ENCODE data around the gene CSRNP2.
A peak's percentile ranks its signal among the peaks of the same experiment; 100 is the strongest.

Gene CSRNP2

GRCh38 chr12:51076236-51076930 is 7.0 kb downstream of the CSRNP2 start:
- DNase-seq: no peak

DNA sequence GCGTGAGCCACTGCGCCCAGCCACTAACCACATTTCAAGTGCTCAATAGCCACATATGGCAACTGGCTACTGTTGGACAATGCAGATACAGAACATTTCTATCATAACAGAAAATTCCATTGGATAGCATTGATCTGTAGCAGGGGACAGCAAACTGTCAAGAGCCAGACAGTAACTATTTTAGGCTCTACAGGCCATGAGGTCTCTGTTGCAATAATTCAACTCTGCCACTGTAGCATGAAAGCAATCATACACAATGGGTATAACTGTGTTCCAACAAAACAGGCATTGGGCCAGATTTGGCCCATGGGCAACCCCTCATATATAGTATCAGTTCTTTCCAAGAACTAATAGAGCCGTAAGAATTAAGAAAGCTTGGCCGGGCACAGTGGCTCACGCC is 8.0 kb downstream of the CSRNP2 start:
- no peak for DNase-seq

GRCh38 chr12:51071663-51072062 is 11.7 kb downstream of the CSRNP2 start:
- no peak for DNase-seq

- DNase-seq: no peak
Measured at GRCh38 chr12:51070004-51070403, 13.4 kb downstream of the CSRNP2 start.

DNA sequence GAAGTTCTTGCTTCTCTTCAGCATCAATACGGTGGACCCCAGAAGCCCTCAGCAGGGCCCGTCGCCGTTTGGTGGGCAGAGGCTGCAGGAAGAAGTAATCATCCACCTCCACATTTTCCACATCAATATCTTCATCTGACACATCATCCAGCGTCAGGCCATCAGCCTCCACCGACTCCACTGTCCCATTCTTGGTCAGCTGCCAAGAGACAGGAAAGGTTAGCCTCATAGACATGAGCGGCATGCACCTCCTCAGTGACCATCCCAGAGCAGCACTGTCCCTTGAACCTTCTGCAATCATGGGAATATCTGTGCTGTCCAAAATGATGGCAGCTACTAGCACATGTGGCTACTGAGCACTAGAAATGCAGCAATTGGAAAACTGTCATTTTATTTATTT is 15.6 kb downstream of the CSRNP2 start:
- no peak for DNase-seq

GRCh38 chr12:51067229-51067628 is 16.2 kb downstream of the CSRNP2 start:
- DNase-seq: no peak

DNA sequence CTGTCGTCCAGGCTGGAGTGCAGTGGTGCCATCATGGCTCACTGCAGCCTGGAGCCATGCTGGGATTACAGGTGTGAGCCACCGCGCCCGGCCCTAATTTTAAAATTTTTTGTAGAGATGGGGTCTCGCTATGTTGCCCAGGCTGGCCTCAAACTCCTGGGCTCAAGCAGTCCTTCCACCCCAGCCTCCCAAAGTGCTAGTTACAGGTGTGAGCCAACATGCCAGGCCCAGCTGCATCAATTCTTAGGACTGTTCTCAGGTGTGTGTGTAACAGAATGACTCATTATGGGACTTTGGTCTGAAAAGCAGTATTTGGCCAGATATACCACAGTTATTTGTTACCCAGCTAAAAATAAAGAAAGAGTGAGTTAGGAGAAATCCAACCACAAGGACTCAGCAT is 17.9 kb downstream of the CSRNP2 start:
- DNase-seq: no peak

GRCh38 chr12:51062631-51063397 is 20.6 kb downstream of the CSRNP2 start:
- DNase-seq: no peak

GRCh38 chr12:51059086-51059485 is 24.3 kb downstream of the CSRNP2 start:
- no peak for DNase-seq

DNA sequence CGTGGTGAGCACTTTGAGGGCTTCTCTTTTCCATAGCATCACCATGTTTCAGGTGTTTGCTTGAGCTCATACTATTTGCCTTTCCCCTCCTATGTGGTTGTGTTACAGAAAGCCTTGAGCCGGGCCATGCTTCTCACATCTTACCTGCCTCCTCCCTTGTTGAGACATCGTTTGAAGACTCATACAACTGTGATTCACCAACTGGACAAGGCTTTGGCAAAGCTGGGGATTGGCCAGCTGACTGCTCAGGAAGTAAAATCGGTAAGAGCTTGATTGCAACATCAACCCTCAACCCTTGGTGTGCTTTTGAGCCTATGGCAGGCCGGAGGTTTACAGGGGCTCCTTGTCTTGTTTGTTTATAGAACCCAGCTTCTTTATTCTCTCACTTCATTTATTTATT is 27.2 kb downstream of the CSRNP2 start:
- no peak for DNase-seq

GRCh38 chr12:51055060-51055459 is 28.3 kb downstream of the CSRNP2 start:
- no peak for DNase-seq

- DNase-seq: no peak
Measured at GRCh38 chr12:51051787-51052186, 31.6 kb downstream of the CSRNP2 start.

DNA sequence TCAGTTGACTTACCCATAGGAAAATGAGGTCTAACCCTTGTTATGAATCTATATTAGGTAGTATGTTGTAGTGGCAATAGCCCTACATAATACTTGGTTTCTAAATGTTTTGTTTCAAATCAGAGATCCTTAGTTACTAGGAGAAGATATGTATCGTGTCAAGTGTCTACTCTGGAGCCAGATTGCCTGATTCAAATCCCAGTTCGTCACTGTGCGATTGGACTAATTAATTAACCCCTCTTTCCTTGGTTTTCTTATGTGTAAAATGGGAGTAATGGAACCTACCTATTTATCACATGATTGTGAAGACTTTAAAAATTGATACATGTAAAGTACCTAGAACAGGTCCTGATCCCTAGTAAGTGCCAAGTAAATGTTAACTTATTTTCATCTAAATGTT is 33.9 kb downstream of the CSRNP2 start:
- DNase-seq: no peak

GRCh38 chr12:51048661-51049251 is 34.6 kb downstream of the CSRNP2 start:
- DNase-seq: no peak

- DNase-seq: peak; percentile 94
Measured at GRCh38 chr12:51047655-51048540, 35.5 kb downstream of the CSRNP2 start, which contains the start of gene LETMD1. LETMD1 (plus strand) TSS chr12:51048327; CDS start chr12:51048357, 30 bp downstream.

DNA sequence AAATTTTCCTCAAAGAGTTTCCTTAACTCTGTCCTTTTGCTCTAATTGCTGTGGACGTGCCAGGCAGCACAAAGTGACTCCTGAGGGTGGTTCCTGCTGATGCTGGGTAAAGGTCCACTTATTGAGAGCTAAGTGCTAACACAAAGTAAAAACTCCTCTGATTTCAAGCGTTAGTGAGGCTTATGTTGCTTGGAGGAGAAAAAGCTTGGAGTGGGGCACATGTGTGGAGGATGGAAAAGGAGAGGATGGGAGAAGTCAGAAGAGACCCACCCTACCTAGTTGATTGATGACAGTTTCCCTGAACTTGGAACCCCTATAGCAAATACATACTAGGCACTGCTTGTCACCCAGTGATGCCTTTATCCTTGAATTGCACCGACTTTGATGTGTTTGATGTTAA is 47.1 kb downstream of the CSRNP2 start:
- DNase-seq: no peak

DNA sequence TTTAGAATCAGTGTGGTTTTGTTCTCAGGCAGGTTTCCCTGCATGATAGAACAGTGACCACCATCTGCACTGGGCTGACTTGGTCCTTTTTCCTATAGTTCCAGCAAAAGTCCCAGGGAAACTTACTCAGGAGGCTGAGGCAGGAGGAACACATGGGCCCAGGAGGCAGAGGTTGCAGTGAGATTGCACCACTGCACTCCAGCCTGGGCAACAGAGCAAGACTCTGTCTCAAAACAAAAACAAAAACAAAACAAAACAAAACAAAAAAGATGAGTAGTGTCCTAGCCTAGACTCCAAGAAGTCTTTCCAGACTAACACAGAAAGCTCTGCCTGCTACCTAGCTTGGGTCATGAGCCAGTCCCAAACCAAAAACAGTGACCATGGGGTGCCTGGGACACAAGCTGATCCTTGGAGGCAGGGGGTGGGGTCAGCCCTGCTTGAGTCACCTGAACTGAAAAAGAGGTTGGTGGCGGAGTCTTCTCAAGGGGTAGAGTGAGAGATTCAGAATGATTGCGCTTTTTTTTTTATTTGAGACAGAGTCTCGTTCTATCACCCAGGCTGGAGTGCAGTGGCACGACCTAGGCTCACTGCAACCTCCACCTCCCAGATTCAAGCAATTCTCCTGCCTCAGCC is 49.8 kb downstream of the CSRNP2 start:
- DNase-seq: no peak

DNA sequence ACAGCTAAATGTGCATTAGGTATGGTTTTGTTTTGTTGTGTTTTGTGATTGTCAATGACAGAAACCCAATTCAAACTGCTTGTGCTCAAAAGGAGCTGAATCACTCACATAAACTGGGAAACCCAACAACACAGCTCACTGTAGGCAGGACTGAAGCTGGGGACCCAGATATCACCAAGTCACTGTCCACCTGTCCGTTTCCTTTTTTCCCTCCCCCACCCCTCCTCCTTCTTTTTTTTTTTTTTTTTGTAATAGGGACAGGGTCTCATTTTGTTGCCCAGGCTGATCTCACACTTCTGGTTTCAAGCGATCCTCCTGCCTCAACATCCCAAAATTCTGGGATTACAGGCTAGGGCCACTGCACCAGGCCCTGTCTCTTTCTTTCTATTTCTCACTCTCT is 50.3 kb downstream of the CSRNP2 start:
- DNase-seq: no peak

GRCh38 chr12:51028813-51029150 is 54.6 kb downstream of the CSRNP2 start:
- DNase-seq: no peak

GRCh38 chr12:51028126-51028812 is 55.1 kb downstream of the CSRNP2 start:
- DNase-seq: peak; percentile 28

DNA sequence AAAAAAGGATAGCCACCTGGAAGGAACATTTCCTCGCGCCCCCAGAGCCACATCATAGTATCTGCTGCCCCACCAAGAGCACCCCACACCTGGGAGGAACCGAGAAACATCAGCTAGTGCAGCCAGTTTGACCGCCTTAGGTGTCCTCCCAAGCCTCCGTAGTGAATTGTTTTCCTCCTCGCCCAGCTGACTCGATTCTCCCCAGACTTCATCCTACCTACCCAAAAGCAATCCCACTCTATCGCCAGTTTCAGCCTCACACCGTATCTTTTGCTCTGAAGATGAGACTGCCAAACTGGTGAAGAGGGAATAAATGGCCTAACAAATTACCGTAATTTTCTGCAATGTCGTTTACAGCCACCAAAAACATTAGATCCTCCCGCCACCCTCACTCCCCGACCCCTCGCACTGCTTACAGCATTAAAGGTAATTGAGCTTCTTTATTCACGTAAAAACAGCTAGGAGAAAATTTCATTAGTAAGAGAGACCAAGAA is 56.0 kb downstream of the CSRNP2 start:
- no peak for DNase-seq

All from SHP77 treated with DMSO at 0.1 percent for 48 hours (cell line).